ENCODE data around the gene STARD10. TPM values are rescaled to one million over a fixed set of nuclear protein-coding genes. Genes with fewer than 3 reads are reported as not detected.

STARD10 gene
- total RNA-seq, 2 donors from 2014 or later, result 122 to 209 TPM

GRCh38 chr11:72724851-72725723 is 68.8 kb downstream of the STARD10 start:
- Histone ChIP-seq H3K4me3 (no peak overlapping the region), H3K4me1 (peaks cover 34% of the 10 kb centered on the region), H3K27me3 (no peaks in the 10 kb centered on the region), H3K9me3 (no peaks in the 10 kb centered on the region), H3K36me3 (replicated peaks in 1 of 2; ENCODE audit: insufficient read depth in 1 of 2, low read depth in 2 of 2) (no peaks in the 10 kb centered on the region), H3K27ac (peak overlapping the region in 2 of 4 donors; percentile 29 to 31)
- peak; percentile 80 to 84 (median 82) for DNase-seq
- TF ChIP-seq CTCF (IDR thresholded peaks at IDR 0.05) (peak; percentile 72 to 99 (median 93)), POLR2A (IDR thresholded peaks at IDR 0.05) (no peak)
- intact Hi-C loops (cut with DNase I), result loop anchor here (5.0 kb wide), 1 partner anchor 62 kb away; no protein-coding TSS in a partner anchor
- WGBS, 2 donors, result 38 to 42% methylated on average over 9 of the region's 9 CpGs
- ATAC-seq, result peak; percentile 22

GRCh38 chr11:72724021-72724551 is 69.8 kb downstream of the STARD10 start:
- no peak overlapping the region for H3K4me3 ChIP-seq
- 82 to 83% methylated on average over 4 to 5 of the region's 5 CpGs for whole genome bisulfite sequencing, 2 donors
- no peaks in the 10 kb centered on the region for H3K27me3 ChIP-seq
- H3K9me3 ChIP-seq, result no peaks in the 10 kb centered on the region
- peak overlapping the region in 3 of 4 donors; percentile 25 to 95 (median 37) for H3K27ac ChIP-seq
- no peak for ATAC-seq
- no peaks in the 10 kb centered on the region for H3K36me3 ChIP-seq (replicated peaks in 1 of 2; ENCODE audit: insufficient read depth in 1 of 2, low read depth in 2 of 2)
- DNase-seq, result no peak
- no peak for TF ChIP-seq POLR2A (IDR thresholded peaks at IDR 0.05)
- TF ChIP-seq CTCF (IDR thresholded peaks at IDR 0.05), result no peak
- H3K4me1 ChIP-seq, result peaks cover 44% of the 10 kb centered on the region
- intact Hi-C loops (cut with DNase I), result no loop called here

- H3K4me1 ChIP-seq, result peaks cover 50% of the 10 kb centered on the region
Measured at GRCh38 chr11:72723508-72723907, 70.3 kb downstream of the STARD10 start.

GRCh38 chr11:72722050-72722748 is 71.6 kb downstream of the STARD10 start:
- Histone ChIP-seq H3K36me3 (replicated peaks in 1 of 2; ENCODE audit: insufficient read depth in 1 of 2, low read depth in 2 of 2) (no peaks in the 10 kb centered on the region), H3K27ac (peak overlapping the region; percentile 79 to 95 (median 90)), H3K4me3 (peak overlapping the region; percentile 16 to 76), H3K27me3 (no peaks in the 10 kb centered on the region), H3K4me1 (peaks cover 62% of the 10 kb centered on the region), H3K9me3 (no peaks in the 10 kb centered on the region)
- intact Hi-C loops (cut with DNase I), result no loop called here
- WGBS, 2 donors, result 0% methylated on average over 6 to 10 of the region's 10 CpGs
- ATAC-seq, result peak; percentile 93
- TF ChIP-seq POLR2A (IDR thresholded peaks at IDR 0.05) (peak in 2 of 3 donors; percentile 85 to 91), CTCF (IDR thresholded peaks at IDR 0.05) (peak in 1 of 7 experiments; percentile 1)
- peak; percentile 90 to 94 (median 91) for DNase-seq

More at GRCh38 chr11:72723508-72723907, 70.3 kb downstream of the STARD10 start:
- Histone ChIP-seq H3K4me3 (no peak overlapping the region), H3K27me3 (no peaks in the 10 kb centered on the region), H3K9me3 (no peaks in the 10 kb centered on the region), H3K36me3 (replicated peaks in 1 of 2; ENCODE audit: insufficient read depth in 1 of 2, low read depth in 2 of 2) (no peaks in the 10 kb centered on the region), H3K27ac (peak overlapping the region; percentile 25 to 95 (median 61))
- ATAC-seq (no peak), DNase-seq (peak in 2 of 4 donors; percentile 51 to 52)
- intact Hi-C loops (cut with DNase I), result no loop called here
- no peak for TF ChIP-seq CTCF (IDR thresholded peaks at IDR 0.05)
- TF ChIP-seq POLR2A (IDR thresholded peaks at IDR 0.05), result no peak
- WGBS, 2 donors, result 25 to 42% methylated on average over 7 to 9 of the region's 9 CpGs
